Fibroblast of skin of left quadriceps (primary cell): ENCODE data around the gene HOXC11.
A peak's percentile ranks its signal among the peaks of the same experiment; 100 is the strongest.

ENCODE experiments used
- DNase-seq, 2 experiments: peaks; one replicate each; pipeline ENCODE4 v3.0.0-alpha.2; 2013; ENCODE audit warnings: low read depth in 2 of 2

The HOXC11 gene

GRCh38 chr12:53973236-53974042 is 513 bp downstream of the HOXC11 start:
- no peak for DNase-seq

GRCh38 chr12:53974084-53975063 is 1.4 kb downstream of the HOXC11 start, which contains the start of gene HOTAIR:
TSS of gene HOTAIR (minus strand) at chr12:53974954.
- DNase-seq: no peak

GRCh38 chr12:53975064-53975471 is 2.1 kb downstream of the HOXC11 start:
- no peak for DNase-seq

- no peak for DNase-seq
These were observed 2.7 kb downstream of the HOXC11 start for GRCh38 chr12:53975479-53976152.

GRCh38 chr12:53976172-53976822 is 3.4 kb downstream of the HOXC11 start:
- DNase-seq: peak; percentile 94 to 95

GRCh38 chr12:53976823-53977595 is 4.1 kb downstream of the HOXC11 start:
- DNase-seq: no peak

GRCh38 chr12:53977596-53978445 is 4.9 kb downstream of the HOXC11 start:
- DNase-seq: no peak

- peak in 1 of 2 experiments; percentile 61 for DNase-seq
These were observed 5.8 kb downstream of the HOXC11 start for GRCh38 chr12:53978477-53979356.

GRCh38 chr12:53980104-53980801 is 7.3 kb downstream of the HOXC11 start:
- no peak for DNase-seq

- no peak for DNase-seq
These were observed 8.0 kb downstream of the HOXC11 start for GRCh38 chr12:53980802-53981496.

GRCh38 chr12:53981634-53982565 is 9.0 kb downstream of the HOXC11 start:
- DNase-seq: peak in 1 of 2 experiments; percentile 64

GRCh38 chr12:53982648-53983567 is 10.0 kb downstream of the HOXC11 start:
- DNase-seq: no peak

- DNase-seq: no peak
These were observed 10.6 kb downstream of the HOXC11 start for GRCh38 chr12:53983568-53983949.

GRCh38 chr12:53983950-53984572 is 11.1 kb downstream of the HOXC11 start:
- DNase-seq: no peak
